Stimulated activated CD4-positive, alpha-beta T cell treated with anti-CD3 and anti-CD28 coated beads, Interleukin-2, amount 100 ng/mL, for 4 hours (primary cell): Measurements from ENCODE around the gene GDF10.
A peak's percentile ranks its signal among the peaks of the same experiment; 100 is the strongest.

Experiments
- DNase-seq: peaks from one replicate; pipeline ENCODE4 v3.0.0-alpha.2; 2020; ENCODE audit warnings: low read depth

The GDF10 gene

GRCh38 chr10:47335906-47336305, 35.9 kb downstream of the GDF10 start:
- DNase-seq = no peak

- DNase-seq = no peak
Observed at GRCh38 chr10:47336387-47337134, 36.6 kb downstream of the GDF10 start.

- DNase-seq = no peak
Observed at GRCh38 chr10:47337310-47337709, 37.3 kb downstream of the GDF10 start.

GRCh38 chr10:47339186-47339735, 39.3 kb downstream of the GDF10 start:
- DNase-seq = no peak

- no peak for DNase-seq
Observed at GRCh38 chr10:47339759-47340607, 40.0 kb downstream of the GDF10 start.

GRCh38 chr10:47340608-47341170, 40.7 kb downstream of the GDF10 start:
- DNase-seq = peak; percentile 45

- DNase-seq = no peak
Observed at GRCh38 chr10:47344996-47345870, 45.2 kb downstream of the GDF10 start.

- no peak for DNase-seq
Observed at GRCh38 chr10:47346581-47347302, 46.7 kb downstream of the GDF10 start.

GRCh38 chr10:47347303-47347675, 47.3 kb downstream of the GDF10 start:
- no peak for DNase-seq

GRCh38 chr10:47348138-47348651, 48.2 kb downstream of the GDF10 start, which contains the start of gene RBP3:
RBP3 (plus strand) TSS chr10:47348363; CDS start chr10:47348485, 122 bp downstream.
- DNase-seq = no peak

GRCh38 chr10:47348661-47349470, 48.9 kb downstream of the GDF10 start:
- no peak for DNase-seq

- no peak for DNase-seq
Observed at GRCh38 chr10:47349516-47349915, 49.5 kb downstream of the GDF10 start.

- DNase-seq = no peak
Observed at GRCh38 chr10:47349941-47350371, 50.0 kb downstream of the GDF10 start.

GRCh38 chr10:47350671-47351640, 51.0 kb downstream of the GDF10 start:
- no peak for DNase-seq

GRCh38 chr10:47351899-47352815, 52.2 kb downstream of the GDF10 start:
- no peak for DNase-seq

- no peak for DNase-seq
Observed at GRCh38 chr10:47353351-47353750, 53.4 kb downstream of the GDF10 start.

- no peak for DNase-seq
Observed at GRCh38 chr10:47354165-47354564, 54.2 kb downstream of the GDF10 start.
